ENCODE measurements around the gene MRFAP1L1.
A peak's percentile ranks its signal among the peaks of the same experiment; 100 is the strongest.
"Not testable (repeated sequence)": the region's sequence is repeated elsewhere in the genome, so short reads cannot be mapped to it uniquely, and the experiment has no call there.

Gene MRFAP1L1

DNA sequence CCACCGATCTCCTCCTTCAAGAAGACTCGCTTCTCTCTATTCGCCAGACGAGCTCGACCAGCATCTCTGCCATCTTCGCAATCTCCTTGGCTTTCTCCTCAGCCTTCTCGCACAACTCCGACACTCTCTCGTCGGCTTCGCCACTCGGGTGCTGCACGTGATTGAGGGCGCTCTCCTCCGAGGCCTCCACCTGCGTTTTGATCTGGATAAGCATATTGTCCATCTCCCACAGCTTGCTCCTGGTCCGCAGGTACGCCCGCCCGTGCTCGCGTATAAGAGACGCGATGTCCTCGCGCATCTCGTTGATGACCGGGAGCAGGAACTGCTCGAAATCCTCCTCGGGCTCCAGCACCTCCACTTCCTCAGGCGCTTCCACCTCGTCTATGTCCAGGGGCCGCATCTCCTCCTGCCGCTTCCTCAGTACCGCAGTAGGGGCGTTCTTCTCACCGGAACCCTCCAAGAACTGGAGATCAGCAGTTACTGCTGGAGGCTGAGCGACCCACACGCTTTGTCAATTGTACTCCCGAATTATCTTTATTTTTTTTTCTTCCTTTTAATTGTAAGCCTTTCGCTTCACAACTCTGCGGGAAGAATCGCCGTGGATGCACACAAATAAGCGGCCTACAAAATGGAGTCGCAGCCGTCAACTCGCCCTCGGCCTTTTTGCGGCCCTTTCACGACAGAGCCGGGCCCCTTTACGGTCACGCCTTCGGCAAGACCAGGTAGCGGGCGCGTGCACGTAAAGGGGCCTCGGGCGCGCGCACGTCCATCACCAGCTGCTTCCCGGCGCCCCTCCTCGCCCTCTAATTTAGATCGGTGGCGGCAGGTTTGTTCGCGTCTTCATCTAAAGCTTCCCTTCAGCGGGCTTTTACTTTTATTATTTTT, at the start of gene MRFAP1L1:
MRFAP1L1 (minus strand) TSS at position 636 of the 885 bp plus-strand sequence; CDS start at position 400, 236 bp downstream.
- DNase-seq (ENCODE audit: low read depth in 3 of 3), result peak; percentile 85 to 96 (median 93)

DNA sequence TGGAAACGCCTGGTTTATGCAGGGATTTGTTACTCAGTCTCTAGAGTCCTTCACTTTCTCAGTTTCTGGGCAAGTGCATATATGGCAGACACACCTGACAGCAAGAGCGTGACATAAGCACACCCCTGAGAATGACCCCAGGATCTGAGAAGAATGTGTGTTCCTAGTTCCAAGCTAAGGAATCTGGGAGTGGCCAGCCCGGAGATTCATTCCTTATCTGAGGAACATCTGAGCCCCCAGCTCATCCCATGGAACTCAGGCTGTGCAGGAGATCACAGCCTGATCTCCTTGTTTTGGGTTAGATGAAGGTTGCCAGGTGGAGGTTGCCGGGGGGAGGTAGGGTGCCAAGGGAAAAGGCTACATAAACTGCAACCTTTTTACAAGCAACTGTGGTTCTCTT, 49.1 kb upstream of the MRFAP1L1 start:
- DNase-seq (ENCODE audit: low read depth in 3 of 3), result no peak

DNA sequence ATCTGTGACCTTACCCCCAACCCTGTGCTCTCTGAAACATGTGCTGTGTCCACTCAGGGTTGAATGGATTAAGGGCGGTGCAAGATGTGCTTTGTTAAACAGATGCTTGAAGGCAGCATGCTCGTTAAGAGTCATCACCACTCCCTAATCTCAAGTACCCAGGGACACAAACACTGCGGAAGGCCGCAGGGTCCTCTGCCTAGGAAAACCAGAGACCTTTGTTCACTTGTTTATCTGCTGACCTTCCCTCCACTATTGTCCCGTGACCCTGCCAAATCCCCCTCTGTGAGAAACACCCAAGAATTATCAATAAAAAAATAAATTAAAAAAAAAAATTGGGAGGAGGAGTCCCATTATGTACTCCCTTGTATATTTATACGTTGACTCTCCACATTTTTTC, 46.7 kb upstream of the MRFAP1L1 start:
- DNase-seq (ENCODE audit: low read depth in 3 of 3), result not testable (repeated sequence)

DNA sequence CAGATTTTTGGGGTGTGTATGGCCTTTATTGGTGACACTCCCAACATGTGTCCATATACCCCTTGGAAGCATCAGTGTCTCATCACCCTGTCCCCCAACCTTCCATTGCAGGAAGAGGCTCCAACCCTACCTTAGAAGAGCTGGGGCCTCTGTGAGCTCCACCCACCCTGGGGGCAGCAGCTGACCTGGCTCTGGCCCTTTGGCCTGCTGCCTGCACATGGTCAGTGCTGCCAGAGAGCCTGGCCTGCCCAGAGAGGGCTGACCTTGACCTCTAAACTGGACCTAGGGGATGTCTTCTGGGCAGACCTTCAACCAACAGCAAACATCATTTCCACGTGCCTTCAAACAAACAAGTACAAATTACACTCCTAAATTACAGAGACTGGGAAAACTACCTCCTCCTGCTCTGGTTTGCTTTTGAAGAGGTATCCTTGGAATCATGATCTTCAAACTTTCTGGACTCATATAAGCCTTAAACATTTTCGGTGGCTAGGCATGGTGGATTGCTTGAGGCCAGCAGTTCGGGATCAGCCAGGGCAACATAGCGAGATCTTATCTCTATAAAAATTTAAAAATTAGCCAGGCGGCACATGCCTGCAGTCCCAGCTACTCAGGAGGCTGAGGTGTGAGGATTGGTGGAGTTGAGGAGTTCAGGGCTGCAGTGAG, 45.6 kb upstream of the MRFAP1L1 start:
- no peak for DNase-seq (ENCODE audit: low read depth in 3 of 3)

DNA sequence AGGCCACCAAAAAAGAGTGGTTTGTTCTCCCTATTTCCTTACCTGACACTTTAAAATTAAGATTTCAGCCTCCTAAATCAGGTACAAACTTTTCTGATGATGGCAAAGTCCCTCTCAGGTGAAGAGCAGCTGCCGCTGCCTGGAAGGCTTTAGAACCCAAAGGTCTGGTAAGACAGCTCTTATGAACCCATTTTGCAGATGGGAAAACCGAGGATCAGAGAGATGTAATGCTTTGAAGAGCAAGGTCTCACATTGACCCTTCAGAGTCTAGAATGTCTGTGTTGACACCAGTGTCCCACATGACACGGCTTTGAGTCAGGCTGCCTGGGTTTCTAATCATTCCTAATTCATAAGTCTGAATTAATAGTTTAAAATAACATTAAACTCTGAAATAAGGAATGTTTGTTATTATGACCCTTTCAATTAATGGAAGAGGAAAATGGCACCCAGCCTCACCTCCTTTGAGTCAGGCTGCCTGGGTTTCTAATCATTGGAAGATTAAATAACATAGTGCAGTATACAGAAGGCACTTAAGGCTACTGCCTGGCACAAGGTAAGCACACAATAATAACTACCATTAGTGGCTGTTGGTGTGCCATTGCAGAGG, 44.9 kb upstream of the MRFAP1L1 start:
- no peak for DNase-seq (ENCODE audit: low read depth in 3 of 3)

- no peak for DNase-seq (ENCODE audit: low read depth in 3 of 3)
Observed at GRCh38 chr4:6753891-6754290, 44.2 kb upstream of the MRFAP1L1 start.

DNA sequence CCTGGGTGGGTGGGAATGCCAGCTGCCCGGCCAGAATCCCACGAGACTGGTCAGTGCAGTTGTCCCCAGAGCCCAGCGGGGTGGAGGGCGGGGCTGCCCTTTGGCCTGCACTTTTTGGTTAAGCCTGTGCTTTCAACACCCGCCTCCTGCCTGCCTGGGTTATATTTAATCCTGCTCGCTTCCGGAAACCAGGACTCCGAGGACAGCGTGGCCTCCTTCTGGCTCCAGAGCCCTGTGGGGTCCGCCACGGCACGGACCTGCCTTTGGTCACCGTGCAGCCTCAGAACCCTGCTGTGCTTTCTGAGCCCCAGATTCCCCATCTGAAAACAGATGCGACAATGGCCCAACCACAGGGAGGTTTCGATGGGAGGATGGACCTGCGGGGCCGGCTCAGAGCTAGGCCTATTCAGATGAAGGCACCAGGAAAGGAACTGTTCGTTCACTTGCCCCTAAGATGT, 43.5 kb upstream of the MRFAP1L1 start:
- DNase-seq (ENCODE audit: low read depth in 3 of 3), result no peak

GRCh38 chr4:6752486-6752829, 42.8 kb upstream of the MRFAP1L1 start:
- no peak for DNase-seq (ENCODE audit: low read depth in 3 of 3)

DNA sequence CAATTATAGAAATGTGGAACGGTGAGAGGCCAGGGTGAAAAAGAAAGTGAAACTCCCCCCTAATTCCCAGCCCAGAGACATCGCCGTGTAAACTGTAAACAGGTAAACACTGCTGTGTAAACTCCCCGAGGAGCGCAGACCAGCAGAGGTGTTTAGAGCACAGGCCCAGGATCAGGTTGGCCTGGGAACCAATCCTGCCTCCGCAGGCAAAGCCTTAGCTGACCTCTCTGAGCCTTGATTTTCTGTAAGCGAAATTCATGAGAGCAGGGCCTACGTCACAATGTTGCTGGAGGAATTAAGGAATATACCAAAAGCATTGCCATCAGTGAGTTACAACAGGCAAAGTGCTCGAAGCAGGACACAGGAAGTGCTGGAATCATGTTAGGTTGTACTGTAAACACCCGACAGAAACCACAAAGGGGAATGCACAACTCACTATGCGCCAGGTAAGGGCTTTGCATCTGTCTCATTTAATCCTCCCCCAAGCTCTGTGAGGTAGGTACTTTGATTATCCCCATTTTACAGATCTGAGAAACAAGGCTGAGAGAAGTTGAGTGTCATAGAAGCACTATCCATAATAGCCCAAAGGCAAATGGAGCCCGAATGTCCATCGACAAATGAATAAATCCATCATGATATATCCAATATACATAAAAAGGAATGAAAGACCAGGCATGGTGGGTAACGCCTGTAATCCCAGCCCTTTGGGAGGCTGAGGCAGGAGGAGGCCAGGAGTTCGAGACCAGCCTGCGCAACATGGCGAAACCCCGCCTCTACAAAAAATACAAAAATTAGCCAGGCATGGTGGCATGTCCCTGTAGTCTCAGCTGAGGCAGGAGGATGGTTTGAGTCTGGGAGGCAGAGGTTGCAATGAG, 42.2 kb upstream of the MRFAP1L1 start:
- DNase-seq (ENCODE audit: low read depth in 3 of 3), result no peak

DNA sequence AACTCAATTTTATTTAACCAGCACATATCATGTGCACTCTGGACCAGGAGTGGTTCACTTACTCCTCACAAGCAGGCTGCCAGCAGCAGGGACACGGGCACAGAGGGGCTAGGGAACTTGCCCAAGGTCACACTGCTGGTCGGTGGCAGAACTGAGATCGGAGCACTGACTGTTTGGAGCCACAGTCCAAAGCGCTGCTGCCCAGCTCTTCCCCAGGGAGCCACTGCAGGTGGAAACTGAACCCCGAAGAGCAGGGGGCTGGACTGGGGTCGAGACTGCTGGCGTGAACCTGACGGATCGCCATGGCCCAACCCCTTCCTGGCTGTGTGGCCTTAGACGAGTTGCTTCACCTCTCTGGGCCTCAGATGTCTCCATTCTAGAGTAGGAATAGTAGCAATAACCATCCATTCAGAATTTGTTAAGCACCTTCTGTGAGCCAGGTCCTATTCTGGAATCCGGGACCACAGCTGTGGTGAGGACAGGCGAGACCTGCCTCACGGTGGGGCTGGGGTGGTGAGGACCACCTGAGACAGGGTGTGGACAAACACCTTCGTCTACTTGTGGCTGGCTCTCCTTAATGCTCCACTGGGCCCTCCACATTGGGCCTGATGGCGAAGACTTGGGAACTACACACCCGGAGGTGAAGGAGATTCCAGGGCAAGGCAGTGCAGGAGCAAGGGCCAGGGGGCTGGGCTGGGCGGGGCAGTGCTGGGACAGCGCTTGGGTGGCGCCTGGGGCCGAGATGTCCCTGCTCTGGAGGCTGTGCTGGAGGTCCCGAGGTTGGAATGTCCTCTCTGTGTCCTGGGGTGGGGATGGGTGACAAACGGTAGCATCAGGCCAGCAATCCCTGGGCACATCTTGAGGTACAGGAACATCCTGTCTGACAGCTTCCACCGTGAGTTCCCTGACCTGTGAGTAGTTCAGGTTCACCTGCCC, 40.9 kb upstream of the MRFAP1L1 start:
- no peak for DNase-seq (ENCODE audit: low read depth in 3 of 3)

DNA sequence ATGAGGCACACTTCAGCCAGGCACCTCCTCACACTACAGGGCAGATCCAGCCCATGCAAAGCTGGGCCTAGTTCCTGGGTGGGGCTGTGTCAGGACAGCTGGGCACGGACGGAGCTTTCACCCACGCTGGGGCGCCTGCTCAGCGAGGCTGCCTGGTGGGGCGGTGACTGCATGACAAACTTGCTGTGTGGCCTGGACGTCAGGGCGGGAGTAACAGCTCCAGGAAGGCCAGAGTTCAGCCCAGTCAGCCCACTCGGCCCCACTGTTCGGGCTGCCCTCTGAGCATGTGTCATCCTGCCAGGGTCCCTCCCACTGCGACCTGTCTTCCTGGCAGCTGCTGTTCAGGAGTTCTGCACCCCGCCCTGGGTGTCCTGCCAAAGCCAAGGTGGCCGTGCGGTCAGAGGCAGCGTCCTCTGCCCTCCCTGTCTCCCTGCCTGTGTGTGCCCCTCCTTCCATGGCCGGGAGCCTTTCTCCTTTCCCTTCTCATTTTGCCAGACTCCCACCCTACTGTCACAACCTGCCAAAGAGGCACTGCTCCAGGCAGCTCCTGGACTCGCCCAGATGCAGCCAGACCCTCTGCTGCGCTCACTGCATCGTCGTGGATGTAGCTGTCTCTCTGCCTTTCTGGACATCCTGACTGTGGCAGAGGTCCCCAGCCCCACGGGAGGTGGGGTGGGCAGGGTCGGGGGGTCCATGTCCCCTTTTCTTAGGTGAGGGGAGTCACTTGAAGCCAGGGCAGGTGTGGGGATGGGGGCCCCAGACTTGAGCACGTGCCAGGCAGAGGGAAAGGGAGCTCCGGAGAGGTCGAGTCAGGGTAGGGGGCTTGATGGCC, 39.9 kb upstream of the MRFAP1L1 start:
- DNase-seq (ENCODE audit: low read depth in 3 of 3), result no peak

GRCh38 chr4:6748286-6748685, 38.6 kb upstream of the MRFAP1L1 start:
- DNase-seq (ENCODE audit: low read depth in 3 of 3), result no peak

DNA sequence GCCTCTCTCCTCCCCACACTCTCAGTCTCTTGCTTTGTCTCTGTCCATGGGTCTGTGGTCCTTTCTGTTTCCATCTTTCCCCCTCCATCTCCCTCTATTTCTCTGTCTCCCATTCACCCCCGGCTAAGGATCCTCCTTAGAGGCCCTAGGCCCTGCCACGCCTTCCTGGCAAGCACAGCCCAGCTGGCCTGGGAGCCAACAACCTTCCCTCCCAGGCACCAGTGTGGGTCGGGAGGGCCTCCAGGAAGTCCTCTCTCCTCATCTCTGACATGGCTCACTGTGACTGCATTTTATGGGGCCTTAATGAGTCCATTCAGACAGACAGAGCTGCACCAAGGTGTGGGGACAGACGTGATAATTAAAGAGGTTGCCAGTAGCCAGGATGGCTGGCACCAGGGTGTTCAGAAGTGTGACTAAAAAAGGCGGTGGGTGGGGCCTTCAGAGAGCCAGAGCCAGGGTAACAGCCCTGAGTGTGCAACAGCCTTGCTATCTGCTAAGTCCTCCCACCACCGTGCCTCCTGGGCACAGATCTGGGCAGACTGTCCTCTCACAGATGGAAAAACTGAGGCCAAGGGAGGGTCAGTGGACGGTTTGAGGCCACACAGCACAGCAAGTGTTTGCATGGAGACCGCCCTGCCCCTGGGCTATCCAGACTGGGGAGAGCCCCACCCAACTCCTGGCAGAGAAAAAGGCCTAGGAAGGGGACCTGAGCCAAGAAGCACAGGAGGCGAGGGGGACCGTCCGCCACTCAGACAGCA, 37.8 kb upstream of the MRFAP1L1 start:
- no peak for DNase-seq (ENCODE audit: low read depth in 3 of 3)

GRCh38 chr4:6746721-6747293, 37.1 kb upstream of the MRFAP1L1 start:
- no peak for DNase-seq (ENCODE audit: low read depth in 3 of 3)

DNA sequence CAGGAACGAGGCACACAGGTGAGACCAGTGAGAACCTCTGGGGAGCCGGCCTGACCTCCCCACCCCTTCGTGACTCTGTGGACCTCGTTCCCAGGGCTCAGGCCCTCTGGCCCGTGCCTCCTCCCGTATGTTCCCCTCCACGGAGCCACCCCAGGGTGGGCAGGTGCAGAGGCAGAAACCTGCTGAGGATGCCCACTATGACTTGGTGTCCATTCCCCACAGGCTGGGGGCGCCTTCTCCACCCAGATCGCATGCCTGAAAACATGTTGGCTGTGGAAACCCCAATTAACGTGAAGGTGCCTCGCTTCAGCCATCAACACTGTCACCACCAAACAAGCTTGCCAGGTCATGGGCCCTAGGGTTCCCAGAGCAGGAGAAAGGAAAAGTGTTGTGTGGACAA, 33.3 kb upstream of the MRFAP1L1 start:
- no peak for DNase-seq (ENCODE audit: low read depth in 3 of 3)

DNA sequence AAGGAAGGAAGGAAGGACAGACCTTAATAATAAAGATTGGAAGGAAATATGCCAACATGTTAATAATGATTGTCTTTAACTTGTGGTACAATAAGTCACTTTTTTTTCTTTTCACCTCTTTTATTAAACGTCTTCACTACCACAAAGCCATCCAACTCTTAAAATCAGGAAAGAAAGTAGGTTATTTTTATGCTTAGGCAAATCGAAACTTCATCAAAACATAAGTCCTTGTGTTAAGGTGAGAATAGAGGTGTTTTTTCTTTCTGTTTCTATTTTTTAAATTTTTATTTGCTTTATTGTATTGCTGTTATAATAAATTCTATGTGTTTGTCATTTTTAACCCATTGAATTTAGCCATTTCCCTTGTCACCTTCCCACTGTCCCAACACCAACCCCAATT, 32.8 kb upstream of the MRFAP1L1 start:
- DNase-seq (ENCODE audit: low read depth in 3 of 3), result no peak

DNA sequence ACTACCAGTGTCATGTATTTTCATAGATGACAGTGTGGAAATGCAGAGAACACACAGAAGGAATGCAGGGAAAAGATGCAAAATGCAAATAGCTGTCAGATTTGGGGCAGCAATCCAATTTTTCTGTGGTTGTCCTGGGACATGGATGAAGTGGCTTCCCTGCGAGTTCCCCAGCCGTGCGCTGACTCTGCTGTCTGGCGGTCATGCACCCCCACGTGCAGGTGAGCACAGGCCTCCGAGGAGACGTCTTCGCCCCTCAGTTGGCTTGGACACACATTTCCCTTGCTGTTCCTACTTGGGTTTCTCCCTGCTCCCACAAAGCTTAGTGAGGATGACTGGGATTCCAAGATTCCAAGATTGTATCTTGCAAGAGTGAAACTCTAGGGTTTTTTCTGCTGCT, 30.7 kb upstream of the MRFAP1L1 start:
- no peak for DNase-seq (ENCODE audit: low read depth in 3 of 3)

DNA sequence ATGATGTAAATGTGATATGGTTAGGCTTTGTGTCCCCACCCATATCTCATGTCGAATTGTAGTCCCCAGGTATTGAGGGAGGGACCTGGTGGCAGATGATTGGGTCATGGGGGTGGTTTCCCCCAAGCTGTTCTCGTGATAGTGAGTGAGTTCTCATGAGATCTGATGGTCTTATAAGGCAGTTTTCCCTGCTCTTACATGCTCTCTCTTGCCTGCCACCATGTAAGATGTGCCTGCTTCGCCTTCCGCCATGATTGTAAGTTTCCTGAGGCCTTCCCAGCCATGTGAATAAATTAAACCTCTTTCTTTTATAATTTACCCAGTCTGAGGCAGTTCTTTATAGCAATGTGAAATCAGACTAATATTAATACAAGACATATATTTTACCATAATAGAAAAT, 30.3 kb upstream of the MRFAP1L1 start:
- DNase-seq (ENCODE audit: low read depth in 3 of 3), result no peak
